Immature natural killer cell (primary cell): ENCODE data around the gene PTPRT. TPM values are rescaled to one million over a fixed set of nuclear protein-coding genes. Genes with fewer than 3 reads are reported as not detected.

Experiments
- DNase-seq, 3 donors: peaks; one replicate each; pipeline ENCODE4 v3.0.0; 2022; ENCODE audit warnings: mixed read lengths in 1 of 3
- H3K27ac Mint-ChIP-seq, 6 donors: one replicate each; pipeline ENCODE4 v1.8.0; 2020; ENCODE audit warnings: mixed read lengths in 6 of 6, mild to moderate bottlenecking in 5 of 6, inconsistent platforms in 4 of 6, moderate library complexity in 3 of 6
- H3K27me3 Mint-ChIP-seq, 3 donors: one replicate each; pipeline ENCODE4 v1.8.0; 2020 to 2021; ENCODE audit warnings: low read depth in 3 of 3, mild to moderate bottlenecking in 3 of 3, mixed read lengths in 3 of 3, moderate library complexity in 3 of 3, inconsistent platforms in 1 of 3
- H3K36me3 Mint-ChIP-seq, 3 donors: one replicate each; pipeline ENCODE4 v1.8.0; 2020; ENCODE audit warnings: mixed read lengths in 3 of 3, inconsistent platforms in 2 of 3, mild to moderate bottlenecking in 2 of 3
- H3K4me1 Mint-ChIP-seq, 2 donors: one replicate each; pipeline ENCODE4 v1.8.0; 2020; ENCODE audit warnings: inconsistent platforms in 2 of 2, mild to moderate bottlenecking in 2 of 2, mixed read lengths in 2 of 2, moderate library complexity in 1 of 2
- H3K4me3 Mint-ChIP-seq, 5 donors: one replicate each; pipeline ENCODE4 v1.8.0; 2020; ENCODE audit warnings: mild to moderate bottlenecking in 5 of 5, mixed read lengths in 5 of 5, inconsistent platforms in 3 of 5, moderate library complexity in 3 of 5
- H3K9me3 Mint-ChIP-seq, 6 donors: one replicate each; pipeline ENCODE4 v1.8.0; 2020; ENCODE audit warnings: mild to moderate bottlenecking in 6 of 6, mixed read lengths in 6 of 6, inconsistent platforms in 4 of 6, moderate library complexity in 3 of 6
- polyA plus RNA-seq, 3 donors: library from polyadenylated mRNA; unstranded; fragments of 300-500 nt; fragmentation: Illumina TruSeq; gene quantifications; one replicate each; pipeline ENCODE4 v1.2.3, GENCODE V29; 2021

PTPRT gene
- not detected for polyA plus RNA-seq

DNA sequence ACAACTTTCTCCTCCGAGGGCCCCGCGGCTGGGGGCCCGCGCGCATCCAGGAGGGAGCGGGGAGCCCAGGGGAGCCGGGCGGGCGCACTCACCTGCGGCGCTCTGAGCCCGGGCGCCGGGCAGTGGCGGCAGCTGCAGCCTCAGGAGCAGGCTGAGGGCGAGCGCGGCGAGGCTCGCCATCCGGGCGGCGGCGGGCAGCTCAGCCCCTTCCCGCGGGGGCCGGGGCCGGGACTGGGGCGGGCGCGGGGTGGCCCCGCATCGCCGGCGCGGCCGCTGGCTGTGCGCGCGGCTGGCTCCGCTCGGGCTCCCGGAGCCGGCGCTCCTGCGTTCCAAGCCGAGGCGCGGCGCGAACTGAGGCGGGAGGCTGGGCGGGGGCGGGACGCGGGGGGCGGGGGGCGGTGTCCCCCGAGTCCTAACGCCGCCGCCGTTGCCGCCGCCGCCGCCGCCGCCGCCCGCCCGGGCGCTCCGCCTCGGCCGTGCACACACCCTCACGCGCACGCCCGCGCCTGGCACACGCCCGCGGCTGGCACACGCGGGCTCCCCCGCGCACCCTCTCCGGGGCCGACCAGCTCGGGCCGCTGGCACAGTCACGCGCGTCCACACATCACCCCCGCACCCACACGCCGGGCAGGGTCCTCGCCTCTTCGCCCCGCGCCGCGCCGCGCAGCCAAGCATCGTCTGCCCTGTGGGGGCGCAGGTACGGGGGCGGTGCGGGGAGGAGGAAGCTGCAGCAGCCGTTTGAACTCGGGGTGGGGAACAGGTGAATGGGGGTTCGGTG is at the start of gene PTPRT:
TSS of gene PTPRT (minus strand) at position 353 of the 778 bp plus-strand sequence. CDS start at position 180, 173 bp downstream.
- H3K27ac Mint-ChIP-seq, result no peak within 1 kb of the TSS
- no peak within 1 kb of the TSS for H3K4me3 Mint-ChIP-seq
- no peaks in the 10 kb centered on the region for H3K9me3 Mint-ChIP-seq
- peaks cover 7 to 12% (median 10%) of the 10 kb centered on the region in 3 donors for H3K27me3 Mint-ChIP-seq
- no peak for DNase-seq
- H3K4me1 Mint-ChIP-seq, result peaks cover 3 to 8% of the 10 kb centered on the region in 2 donors
- H3K36me3 Mint-ChIP-seq, result no peaks in the 10 kb centered on the region

DNA sequence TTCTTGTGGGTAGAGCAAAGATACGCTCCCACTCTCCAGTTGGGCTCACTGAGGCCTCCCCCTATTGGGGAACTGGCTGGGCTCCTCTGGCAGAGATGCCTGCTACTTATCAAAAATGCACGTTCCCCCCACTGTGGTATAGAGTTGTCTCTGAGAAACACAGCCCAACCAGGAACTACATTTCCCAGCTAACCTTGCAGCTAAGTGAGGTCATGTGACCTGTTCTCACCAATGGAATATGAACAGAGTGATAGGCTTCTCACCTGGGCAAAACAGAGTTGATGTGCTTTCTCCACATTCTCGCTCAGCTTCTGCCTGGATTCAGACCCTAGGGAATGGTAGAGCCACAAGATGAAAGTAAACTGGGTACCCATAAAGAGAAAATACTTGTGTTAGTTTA is 49.1 kb upstream of the PTPRT start:
- no peaks in the 10 kb centered on the region for H3K36me3 Mint-ChIP-seq
- no peak for DNase-seq
- no peaks in the 10 kb centered on the region for H3K4me1 Mint-ChIP-seq

DNA sequence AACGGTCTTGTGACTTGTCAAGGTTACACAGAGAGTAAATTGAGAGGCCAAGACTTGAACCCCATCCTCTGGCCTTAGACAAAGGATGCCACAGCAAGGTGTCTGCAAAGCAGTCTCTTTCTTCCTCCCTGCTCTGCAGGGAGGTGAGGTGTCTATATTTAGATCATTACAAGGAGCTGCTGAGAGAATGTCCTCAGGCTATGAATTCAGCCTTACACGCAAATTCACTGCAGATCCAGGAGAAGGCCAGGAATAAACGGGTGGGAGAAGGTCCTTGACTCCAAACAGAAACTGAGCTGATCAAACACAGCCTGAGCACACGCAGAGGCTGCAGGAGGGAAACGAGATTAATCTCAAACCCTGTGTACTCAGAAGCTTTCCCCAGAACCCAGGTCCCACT is 48.6 kb upstream of the PTPRT start:
- no peak for DNase-seq
- H3K9me3 Mint-ChIP-seq, result peaks cover 0 to 2% (median 0%) of the 10 kb centered on the region in 6 donors
- H3K4me3 Mint-ChIP-seq, result no peak overlapping the region
- H3K27me3 Mint-ChIP-seq, result peaks cover 0 to 2% (median 2%) of the 10 kb centered on the region in 3 donors
- H3K4me1 Mint-ChIP-seq, result no peaks in the 10 kb centered on the region
- H3K36me3 Mint-ChIP-seq, result no peaks in the 10 kb centered on the region
- no peak overlapping the region for H3K27ac Mint-ChIP-seq

More for the DNA sequence above, 49.1 kb upstream of the PTPRT start:
- Mint-ChIP-seq H3K27me3 (peaks cover 0 to 4% (median 2%) of the 10 kb centered on the region in 3 donors), H3K4me3 (no peak overlapping the region), H3K9me3 (peaks cover 0 to 2% (median 0%) of the 10 kb centered on the region in 6 donors), H3K27ac (no peak overlapping the region)

DNA sequence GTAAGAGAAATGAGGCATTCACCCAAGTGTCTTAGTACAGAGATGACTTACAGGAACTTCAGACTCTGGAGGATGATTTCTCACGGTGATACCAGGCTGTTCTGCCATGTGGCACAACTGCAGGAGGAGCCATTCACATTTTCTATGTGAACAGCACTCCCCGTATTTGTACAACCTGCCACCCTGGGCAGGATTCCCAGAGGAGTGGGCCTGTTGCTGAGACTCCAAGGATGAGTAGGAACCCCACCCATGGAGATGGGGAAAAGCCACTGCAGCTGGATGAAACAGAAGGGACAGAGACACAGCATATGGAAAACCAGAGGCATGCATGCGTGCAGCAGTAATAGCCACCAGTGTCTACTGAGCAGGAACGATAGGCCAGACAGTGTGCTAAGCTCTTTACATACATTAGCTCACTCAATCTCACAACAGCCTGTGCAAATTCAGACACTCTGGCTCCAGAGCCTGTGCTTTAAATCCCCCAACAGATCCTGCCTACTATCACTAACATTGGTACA is 48.0 kb upstream of the PTPRT start:
- peaks cover 0 to 2% (median 2%) of the 10 kb centered on the region in 3 donors for H3K27me3 Mint-ChIP-seq
- peaks cover 0 to 2% (median 0%) of the 10 kb centered on the region in 6 donors for H3K9me3 Mint-ChIP-seq
- H3K27ac Mint-ChIP-seq, result no peak overlapping the region
- DNase-seq, result no peak
- no peaks in the 10 kb centered on the region for H3K4me1 Mint-ChIP-seq
- no peaks in the 10 kb centered on the region for H3K36me3 Mint-ChIP-seq
- H3K4me3 Mint-ChIP-seq, result no peak overlapping the region

DNA sequence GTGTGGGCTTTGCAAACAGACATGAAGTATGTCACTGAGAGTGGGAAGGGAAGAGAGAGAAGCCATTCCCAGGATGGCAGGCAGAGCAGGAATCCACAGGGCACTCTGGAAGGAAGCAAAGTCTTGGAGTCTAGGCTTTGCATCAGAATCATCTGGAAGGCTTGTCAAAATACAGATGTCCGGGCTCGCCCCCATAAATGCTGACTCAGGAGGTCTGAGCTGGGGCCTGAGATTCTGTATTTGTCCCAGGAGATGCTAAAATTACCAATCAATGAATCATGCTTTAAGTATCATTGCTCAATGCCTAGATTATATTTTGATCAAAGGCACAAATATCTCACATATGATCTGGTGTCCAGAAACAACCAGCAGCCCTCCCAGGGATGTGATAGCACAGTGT is 46.3 kb upstream of the PTPRT start:
- Mint-ChIP-seq H3K27me3 (peaks cover 0 to 3% (median 2%) of the 10 kb centered on the region in 3 donors), H3K36me3 (no peaks in the 10 kb centered on the region), H3K4me3 (no peak overlapping the region), H3K4me1 (no peaks in the 10 kb centered on the region), H3K9me3 (peaks cover 0 to 2% (median 0%) of the 10 kb centered on the region in 6 donors), H3K27ac (no peak overlapping the region)
- DNase-seq, result no peak

DNA sequence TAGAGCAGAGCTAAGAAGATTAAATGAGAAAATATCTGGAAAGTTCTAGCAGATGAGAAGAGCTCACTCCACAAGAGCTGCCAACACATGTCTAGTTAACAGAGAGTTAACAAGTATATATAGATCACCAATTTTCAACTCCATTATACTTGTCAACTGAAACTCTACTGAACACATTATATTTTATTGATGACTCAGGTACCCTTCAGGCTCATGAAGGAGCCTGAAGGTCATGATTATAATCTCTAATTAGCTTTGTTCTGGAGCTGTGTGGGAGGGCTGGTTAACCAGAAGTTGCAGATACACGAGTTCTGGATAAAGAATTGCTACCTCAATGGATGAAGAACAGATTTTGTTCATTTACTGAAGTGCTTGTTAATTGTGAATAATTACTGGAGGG is 42.1 kb upstream of the PTPRT start:
- peaks cover 0 to 8% (median 2%) of the 10 kb centered on the region in 3 donors for H3K27me3 Mint-ChIP-seq
- H3K27ac Mint-ChIP-seq, result no peak overlapping the region
- no peaks in the 10 kb centered on the region for H3K4me1 Mint-ChIP-seq
- peaks cover 0 to 2% (median 0%) of the 10 kb centered on the region in 6 donors for H3K9me3 Mint-ChIP-seq
- H3K4me3 Mint-ChIP-seq, result no peak overlapping the region
- H3K36me3 Mint-ChIP-seq, result no peaks in the 10 kb centered on the region
- no peak for DNase-seq

DNA sequence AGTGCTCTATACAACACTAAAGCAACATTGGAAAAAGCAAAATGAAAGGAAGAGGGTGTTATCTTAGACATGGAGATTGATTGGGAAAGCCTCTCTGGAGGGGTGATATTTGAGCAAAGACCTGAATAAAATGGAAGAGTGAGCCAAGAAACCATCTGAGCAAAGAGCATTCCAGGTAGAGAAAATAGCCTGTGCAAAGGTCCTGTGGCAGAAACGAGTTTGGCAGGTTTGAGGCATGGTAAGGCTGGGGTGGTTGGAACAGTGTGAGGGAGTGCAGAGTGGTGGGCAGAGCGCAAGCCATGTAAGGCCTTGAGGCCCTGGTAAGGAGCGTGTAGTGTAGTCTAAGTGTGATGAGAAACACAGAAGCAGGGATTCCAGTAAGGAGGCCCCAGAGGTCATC is 40.0 kb upstream of the PTPRT start:
- no peak for DNase-seq
- H3K4me1 Mint-ChIP-seq, result no peaks in the 10 kb centered on the region
- H3K27ac Mint-ChIP-seq, result no peak overlapping the region
- H3K4me3 Mint-ChIP-seq, result no peak overlapping the region
- peaks cover 0 to 2% (median 0%) of the 10 kb centered on the region in 6 donors for H3K9me3 Mint-ChIP-seq
- H3K27me3 Mint-ChIP-seq, result peaks cover 0 to 7% (median 2%) of the 10 kb centered on the region in 3 donors
- no peaks in the 10 kb centered on the region for H3K36me3 Mint-ChIP-seq

DNA sequence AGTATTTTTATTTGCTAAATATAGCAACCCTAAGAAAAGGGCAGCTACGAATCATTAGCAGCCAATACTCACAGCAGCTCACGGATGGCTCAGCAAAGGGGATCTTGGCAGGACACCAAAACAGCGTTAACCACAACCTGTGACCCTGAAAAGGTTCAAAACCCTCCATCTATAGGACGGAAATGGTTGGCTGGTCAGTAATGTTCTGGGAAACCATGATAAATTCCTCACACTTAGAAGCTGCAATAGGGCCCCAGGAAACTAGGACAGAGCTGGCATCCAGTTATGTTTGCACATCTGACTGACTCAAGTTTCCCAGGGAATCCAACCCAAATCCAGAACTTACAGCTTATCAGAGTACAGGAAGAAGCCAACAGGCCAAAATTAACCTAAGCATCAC is 30.9 kb upstream of the PTPRT start:
- no peak overlapping the region for H3K4me3 Mint-ChIP-seq
- no peak for DNase-seq
- H3K9me3 Mint-ChIP-seq, result peaks cover 0 to 6% (median 0%) of the 10 kb centered on the region in 6 donors
- H3K27me3 Mint-ChIP-seq, result peaks cover 0 to 7% (median 2%) of the 10 kb centered on the region in 3 donors
- no peaks in the 10 kb centered on the region for H3K4me1 Mint-ChIP-seq
- no peaks in the 10 kb centered on the region for H3K36me3 Mint-ChIP-seq
- no peak overlapping the region for H3K27ac Mint-ChIP-seq

DNA sequence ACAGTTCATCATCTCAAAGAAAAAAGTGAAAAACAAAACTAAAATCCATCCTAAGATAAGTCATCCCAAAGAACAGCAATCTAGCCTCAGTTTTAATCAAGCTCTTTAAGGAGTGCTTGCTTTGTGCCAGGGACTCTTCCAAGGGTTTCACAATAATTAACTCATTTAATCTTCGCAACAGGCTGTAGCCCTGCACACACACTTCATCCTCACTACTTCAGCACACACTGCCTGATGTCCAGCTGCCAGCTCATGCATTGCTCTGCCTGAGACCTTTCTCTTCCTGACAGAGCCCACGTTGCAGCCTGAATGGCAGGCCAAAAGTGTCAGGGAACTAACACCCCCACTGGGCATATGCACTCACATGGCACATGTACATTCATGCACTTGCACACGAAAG is 21.2 kb upstream of the PTPRT start:
- no peaks in the 10 kb centered on the region for H3K4me1 Mint-ChIP-seq
- peaks cover 1 to 5% (median 4%) of the 10 kb centered on the region in 3 donors for H3K27me3 Mint-ChIP-seq
- DNase-seq, result no peak
- no peak overlapping the region for H3K27ac Mint-ChIP-seq
- no peak overlapping the region for H3K4me3 Mint-ChIP-seq
- H3K36me3 Mint-ChIP-seq, result no peaks in the 10 kb centered on the region
- H3K9me3 Mint-ChIP-seq, result peaks cover 0 to 2% (median 0%) of the 10 kb centered on the region in 6 donors

DNA sequence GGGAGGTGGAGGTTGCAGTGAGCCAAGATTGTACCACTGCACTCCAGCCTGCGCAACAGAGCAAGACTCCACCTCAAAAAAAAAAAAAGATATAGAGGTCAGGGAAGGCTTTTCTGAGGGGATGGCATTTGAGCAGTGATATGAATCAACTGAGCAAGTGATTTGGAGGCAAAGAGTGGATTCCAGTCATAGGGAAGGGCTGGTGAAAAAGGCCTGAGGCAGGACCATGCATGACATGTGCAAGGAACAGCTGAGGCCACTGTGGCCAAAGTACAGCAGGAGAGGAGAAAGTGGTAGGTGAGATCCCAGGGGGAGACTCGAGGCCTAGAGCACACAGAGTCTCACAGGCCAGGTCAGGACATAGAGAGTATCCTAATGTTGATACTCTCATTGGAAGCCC is 20.1 kb upstream of the PTPRT start:
- Mint-ChIP-seq H3K27me3 (peaks cover 1 to 3% (median 2%) of the 10 kb centered on the region in 3 donors), H3K9me3 (peaks cover 0 to 4% (median 0%) of the 10 kb centered on the region in 6 donors), H3K4me3 (no peak overlapping the region), H3K27ac (no peak overlapping the region), H3K36me3 (no peaks in the 10 kb centered on the region), H3K4me1 (no peaks in the 10 kb centered on the region)
- no peak for DNase-seq

DNA sequence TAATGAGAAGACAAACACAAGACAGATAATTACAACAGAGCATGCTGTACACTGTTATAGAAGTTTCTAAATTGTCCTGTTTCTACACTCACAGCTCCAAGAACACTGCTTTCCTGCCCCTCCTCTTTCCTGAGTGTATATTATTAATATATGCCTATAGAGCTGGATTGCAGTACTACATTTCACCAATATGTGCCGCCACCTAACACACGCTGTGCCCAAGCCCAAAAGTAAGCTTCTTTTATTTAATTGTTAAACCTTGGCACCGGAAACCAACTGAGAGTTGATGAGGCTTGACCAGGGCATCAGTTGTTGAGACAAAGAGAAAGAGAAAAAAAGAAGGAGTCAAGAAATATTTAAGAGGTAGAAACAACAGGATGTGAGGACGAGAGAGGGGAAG is 16.0 kb upstream of the PTPRT start:
- no peaks in the 10 kb centered on the region for H3K36me3 Mint-ChIP-seq
- H3K27ac Mint-ChIP-seq, result no peak overlapping the region
- H3K4me3 Mint-ChIP-seq, result no peak overlapping the region
- peaks cover 0 to 2% (median 2%) of the 10 kb centered on the region in 3 donors for H3K27me3 Mint-ChIP-seq
- H3K4me1 Mint-ChIP-seq, result no peaks in the 10 kb centered on the region
- H3K9me3 Mint-ChIP-seq, result peaks cover 0 to 4% (median 0%) of the 10 kb centered on the region in 6 donors
- DNase-seq, result no peak

DNA sequence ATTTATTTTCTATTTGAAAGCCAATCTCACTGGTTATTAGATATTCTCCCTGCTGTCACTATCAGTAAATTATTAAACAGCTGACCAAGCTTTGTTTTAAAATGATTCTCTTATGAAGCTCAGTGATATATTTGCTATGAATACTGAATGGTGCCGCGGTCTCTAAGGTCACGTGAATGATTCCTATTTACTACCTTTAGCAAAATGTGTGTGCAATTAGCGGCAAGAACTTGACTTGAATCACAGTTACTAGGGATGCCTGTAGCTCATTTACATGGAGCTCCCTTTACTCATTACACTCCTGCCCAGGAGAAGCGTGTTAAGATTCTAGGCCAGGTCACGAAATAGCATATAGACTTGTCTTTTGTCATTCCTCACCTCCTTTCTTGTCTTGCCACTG is 12.4 kb upstream of the PTPRT start:
- no peak overlapping the region for H3K27ac Mint-ChIP-seq

DNA sequence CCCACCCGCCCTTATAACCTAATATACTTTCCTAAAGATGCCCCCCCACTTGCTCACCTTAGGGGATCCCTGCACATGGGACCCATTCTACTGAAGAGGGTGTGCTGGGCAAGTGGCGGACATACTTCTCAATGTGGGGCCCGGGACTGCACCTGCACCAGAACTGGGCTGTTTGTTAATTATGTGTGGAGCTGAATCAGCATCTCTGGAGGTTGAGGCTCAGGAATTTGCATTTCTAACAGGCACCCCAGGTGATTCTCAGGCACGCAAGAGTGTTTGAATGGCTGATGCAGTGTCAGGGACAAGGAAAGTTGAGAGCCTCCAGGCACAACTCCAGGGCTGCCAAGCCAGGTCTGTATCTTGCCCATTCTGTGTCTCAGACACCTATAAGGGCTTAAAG is 8.9 kb upstream of the PTPRT start:
- no peak overlapping the region for H3K27ac Mint-ChIP-seq
- no peaks in the 10 kb centered on the region for H3K36me3 Mint-ChIP-seq
- H3K9me3 Mint-ChIP-seq, result no peaks in the 10 kb centered on the region
- no peaks in the 10 kb centered on the region for H3K4me1 Mint-ChIP-seq
- H3K4me3 Mint-ChIP-seq, result no peak overlapping the region
- no peak for DNase-seq
- peaks cover 0 to 2% (median 0%) of the 10 kb centered on the region in 3 donors for H3K27me3 Mint-ChIP-seq

More for the DNA sequence above, 12.4 kb upstream of the PTPRT start:
- Mint-ChIP-seq H3K4me1 (no peaks in the 10 kb centered on the region), H3K4me3 (no peak overlapping the region), H3K36me3 (no peaks in the 10 kb centered on the region), H3K27me3 (peaks cover 0 to 2% (median 2%) of the 10 kb centered on the region in 3 donors), H3K9me3 (peaks cover 0 to 3% (median 0%) of the 10 kb centered on the region in 6 donors)
- no peak for DNase-seq

DNA sequence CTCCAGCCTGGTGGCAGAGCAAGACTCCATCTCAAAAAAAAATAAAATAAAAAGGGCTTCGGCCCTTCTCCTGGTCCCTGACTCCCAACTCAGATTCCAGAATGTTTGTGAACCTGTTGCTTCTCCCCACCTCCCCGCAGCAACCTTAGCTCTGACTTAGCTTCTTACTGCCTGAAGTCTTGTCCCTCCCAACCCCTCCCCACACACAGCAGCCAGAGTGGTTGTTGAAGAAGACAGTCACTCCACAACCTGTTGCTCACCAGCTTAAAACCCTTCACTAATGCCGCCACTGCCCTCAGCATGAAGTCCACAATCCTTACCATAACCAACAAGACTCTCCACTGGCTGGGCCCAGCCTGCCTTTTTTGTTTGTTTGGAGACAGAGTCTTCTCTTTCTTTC is 6.5 kb upstream of the PTPRT start:
- Mint-ChIP-seq H3K27me3 (peaks cover 0 to 6% (median 4%) of the 10 kb centered on the region in 3 donors), H3K27ac (no peak overlapping the region), H3K9me3 (no peaks in the 10 kb centered on the region), H3K36me3 (no peaks in the 10 kb centered on the region), H3K4me1 (no peaks in the 10 kb centered on the region), H3K4me3 (no peak overlapping the region)
- DNase-seq, result no peak
